ENCODE results near the gene ZNF175. TPM values are rescaled to one million over a fixed set of nuclear protein-coding genes. Genes with fewer than 3 reads are reported as not detected.

ZNF175 gene
- total RNA-seq, 1 experiment from 2014 or later: 16.1 TPM

DNA sequence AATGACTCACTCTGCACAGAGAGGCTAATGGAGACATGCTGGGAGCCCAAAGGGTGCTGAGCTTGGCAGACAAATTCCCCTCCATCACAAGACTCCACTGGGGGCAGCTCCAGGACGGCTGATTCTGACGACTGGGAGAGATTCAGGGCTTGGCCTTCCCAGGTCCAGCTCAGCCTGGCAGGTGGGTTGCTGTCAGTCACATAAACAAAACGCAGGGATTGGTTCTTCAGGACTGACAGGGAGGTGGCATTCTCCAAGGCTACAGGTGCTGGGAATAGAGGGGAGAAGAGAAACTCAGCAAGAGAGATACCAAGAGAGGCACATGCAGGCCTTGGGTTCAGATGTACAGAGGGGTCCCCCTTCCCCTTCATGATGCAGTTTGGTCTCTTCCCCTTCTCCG, 10.7 kb upstream of the ZNF175 start:
- intact Hi-C loops (cut with micrococcal nuclease; ENCODE audit: unreplicated experiment): no loop called here
- Mint-ChIP-seq H3K27ac (ENCODE audit: unreplicated experiment) (no peak overlapping the region), H3K4me1 (ENCODE audit: low read depth, unreplicated experiment) (no peaks in the 10 kb centered on the region), H3K27me3 (ENCODE audit: unreplicated experiment) (peaks cover 71% of the 10 kb centered on the region), H3K4me3 (ENCODE audit: low read depth, unreplicated experiment) (no peak overlapping the region), H3K36me3 (ENCODE audit: insufficient read depth, unreplicated experiment) (no peaks in the 10 kb centered on the region), H3K9me3 (ENCODE audit: low read depth, unreplicated experiment) (peaks cover 4% of the 10 kb centered on the region)
- BruUV-seq (replicated peaks): no TSS peak
- TF ChIP-seq, protein P1, sequence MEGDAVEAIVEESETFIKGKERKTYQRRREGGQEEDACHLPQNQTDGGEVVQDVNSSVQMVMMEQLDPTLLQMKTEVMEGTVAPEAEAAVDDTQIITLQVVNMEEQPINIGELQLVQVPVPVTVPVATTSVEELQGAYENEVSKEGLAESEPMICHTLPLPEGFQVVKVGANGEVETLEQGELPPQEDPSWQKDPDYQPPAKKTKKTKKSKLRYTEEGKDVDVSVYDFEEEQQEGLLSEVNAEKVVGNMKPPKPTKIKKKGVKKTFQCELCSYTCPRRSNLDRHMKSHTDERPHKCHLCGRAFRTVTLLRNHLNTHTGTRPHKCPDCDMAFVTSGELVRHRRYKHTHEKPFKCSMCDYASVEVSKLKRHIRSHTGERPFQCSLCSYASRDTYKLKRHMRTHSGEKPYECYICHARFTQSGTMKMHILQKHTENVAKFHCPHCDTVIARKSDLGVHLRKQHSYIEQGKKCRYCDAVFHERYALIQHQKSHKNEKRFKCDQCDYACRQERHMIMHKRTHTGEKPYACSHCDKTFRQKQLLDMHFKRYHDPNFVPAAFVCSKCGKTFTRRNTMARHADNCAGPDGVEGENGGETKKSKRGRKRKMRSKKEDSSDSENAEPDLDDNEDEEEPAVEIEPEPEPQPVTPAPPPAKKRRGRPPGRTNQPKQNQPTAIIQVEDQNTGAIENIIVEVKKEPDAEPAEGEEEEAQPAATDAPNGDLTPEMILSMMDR (IDR thresholded peaks at IDR 0.05; ENCODE audit: unreplicated experiment): no peak
- CTCF ChIA-PET: no interaction called here
- no peak for DNase-seq

DNA sequence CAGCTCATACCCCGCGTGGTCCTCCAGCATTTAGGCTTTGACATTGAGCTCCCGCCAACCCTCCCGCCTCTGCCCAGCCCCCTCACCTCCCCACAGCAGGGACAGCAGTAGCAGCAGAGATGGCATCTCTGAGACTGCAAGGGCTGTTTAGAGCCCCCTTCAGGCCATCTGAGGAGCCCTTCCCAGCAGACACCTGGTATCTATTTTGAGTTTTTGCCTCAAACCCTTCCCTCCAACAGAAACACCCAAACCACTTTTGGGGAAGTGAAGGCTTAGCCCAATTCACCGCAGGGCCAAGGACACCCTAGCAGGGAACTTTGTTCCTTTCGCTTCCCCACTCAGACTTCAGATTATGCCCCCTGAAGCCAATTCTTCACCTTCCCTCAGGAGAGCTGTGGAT, 6.3 kb upstream of the ZNF175 start:
- CTCF ChIA-PET: no interaction called here
- Mint-ChIP-seq H3K9me3 (ENCODE audit: low read depth, unreplicated experiment) (peaks cover 2% of the 10 kb centered on the region), H3K4me3 (ENCODE audit: low read depth, unreplicated experiment) (no peak overlapping the region), H3K36me3 (ENCODE audit: insufficient read depth, unreplicated experiment) (no peaks in the 10 kb centered on the region), H3K27ac (ENCODE audit: unreplicated experiment) (no peak overlapping the region), H3K4me1 (ENCODE audit: low read depth, unreplicated experiment) (no peaks in the 10 kb centered on the region), H3K27me3 (ENCODE audit: unreplicated experiment) (peaks cover 72% of the 10 kb centered on the region)
- intact Hi-C loops (cut with micrococcal nuclease; ENCODE audit: unreplicated experiment): no loop called here
- no peak for DNase-seq
- TF ChIP-seq, protein P1 (IDR thresholded peaks at IDR 0.05; ENCODE audit: unreplicated experiment): no peak
- BruUV-seq (replicated peaks): no TSS peak

DNA sequence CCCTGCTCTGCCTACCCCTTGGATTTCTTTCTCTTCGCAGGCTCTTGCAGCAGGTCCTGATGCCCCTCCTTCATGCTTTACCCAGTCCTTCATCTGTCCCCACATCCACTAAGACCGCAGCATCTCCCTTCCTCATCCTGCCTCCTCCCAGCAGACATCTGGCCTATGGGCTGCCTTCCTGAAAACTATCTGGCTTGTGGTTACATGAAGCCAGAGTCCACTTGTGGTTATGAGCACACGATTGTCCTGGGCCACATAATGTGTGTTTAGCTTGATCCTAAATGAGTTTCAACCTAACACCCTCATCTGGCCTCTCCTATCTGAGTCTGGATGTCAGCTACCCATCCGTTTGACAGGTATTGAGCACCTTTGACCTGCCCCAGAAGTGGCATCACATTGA, 5.5 kb upstream of the ZNF175 start:
- no peak for DNase-seq
- no peaks in the 10 kb centered on the region for H3K4me1 Mint-ChIP-seq (ENCODE audit: low read depth, unreplicated experiment)
- CTCF ChIA-PET: no interaction called here
- H3K36me3 Mint-ChIP-seq (ENCODE audit: insufficient read depth, unreplicated experiment): no peaks in the 10 kb centered on the region
- TF ChIP-seq, protein P1 (IDR thresholded peaks at IDR 0.05; ENCODE audit: unreplicated experiment): no peak
- peaks cover 2% of the 10 kb centered on the region for H3K9me3 Mint-ChIP-seq (ENCODE audit: low read depth, unreplicated experiment)
- H3K27me3 Mint-ChIP-seq (ENCODE audit: unreplicated experiment): peaks cover 64% of the 10 kb centered on the region
- intact Hi-C loops (cut with micrococcal nuclease; ENCODE audit: unreplicated experiment): no loop called here
- no TSS peak for BruUV-seq (replicated peaks)
- H3K4me3 Mint-ChIP-seq (ENCODE audit: low read depth, unreplicated experiment): no peak overlapping the region
- H3K27ac Mint-ChIP-seq (ENCODE audit: unreplicated experiment): no peak overlapping the region

DNA sequence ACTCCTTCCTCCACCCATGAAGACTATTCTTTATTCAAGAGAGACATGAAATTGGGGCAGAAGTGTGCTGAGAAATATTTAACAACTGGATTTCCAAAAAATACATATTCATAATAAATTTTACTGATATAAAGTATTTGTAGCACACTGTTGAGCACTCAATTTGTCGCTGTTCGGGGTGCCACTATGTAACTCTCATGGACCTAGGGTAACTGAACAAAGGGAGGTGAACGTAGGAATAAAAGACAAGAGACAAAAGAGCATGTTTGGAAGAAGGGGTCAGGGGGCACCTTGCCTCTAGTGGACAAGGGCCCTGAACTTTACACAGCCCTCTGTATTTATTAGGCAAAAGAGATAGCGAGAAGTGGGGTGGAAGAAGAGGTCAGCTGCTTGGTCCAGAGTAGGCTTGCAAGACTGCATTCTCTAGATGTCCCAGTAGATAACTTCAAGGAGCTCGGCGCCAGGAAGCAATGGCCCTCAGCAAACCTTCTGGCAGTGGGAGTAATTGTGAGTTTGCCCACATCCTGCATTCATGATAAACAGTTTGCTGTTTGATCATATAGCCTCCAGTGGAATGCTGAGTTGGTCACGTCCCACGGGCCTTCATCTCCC, 4.5 kb upstream of the ZNF175 start:
- H3K9me3 Mint-ChIP-seq (ENCODE audit: low read depth, unreplicated experiment): no peaks in the 10 kb centered on the region
- no TSS peak for BruUV-seq (replicated peaks)
- peaks cover 2% of the 10 kb centered on the region for H3K4me1 Mint-ChIP-seq (ENCODE audit: low read depth, unreplicated experiment)
- TF ChIP-seq, protein P1 (IDR thresholded peaks at IDR 0.05; ENCODE audit: unreplicated experiment): no peak
- CTCF ChIA-PET: no interaction called here
- H3K27me3 Mint-ChIP-seq (ENCODE audit: unreplicated experiment): peaks cover 54% of the 10 kb centered on the region
- no peak overlapping the region for H3K27ac Mint-ChIP-seq (ENCODE audit: unreplicated experiment)
- intact Hi-C loops (cut with micrococcal nuclease; ENCODE audit: unreplicated experiment): no loop called here
- no peak for DNase-seq
- H3K36me3 Mint-ChIP-seq (ENCODE audit: insufficient read depth, unreplicated experiment): peaks cover 8% of the 10 kb centered on the region
- H3K4me3 Mint-ChIP-seq (ENCODE audit: low read depth, unreplicated experiment): no peak overlapping the region

Measured in Calu3 (cell line).